NOMO-1 treated with dmso at 0.1 percent for 144 hours (cell line): ENCODE data around the gene NDUFB10.

ENCODE experiments used
- DNase-seq: peaks from one replicate; lab custom pipeline; 2025; ENCODE audit not compliant: unreplicated experiment; lab: John Stamatoyannopoulos, UW

The NDUFB10 gene

GRCh38 chr16:1968146-1968953, 9.0 kb downstream of the NDUFB10 start:
- DNase-seq = no peak

- DNase-seq = peak; percentile 95
Observed at GRCh38 chr16:1971796-1972489, 12.6 kb downstream of the NDUFB10 start, which contains the start of gene TBL3. Gene TBL3, plus strand, starts transcription at chr16:1972053. Its CDS starts 112 bp downstream, at chr16:1972165.

GRCh38 chr16:1972490-1972877, 13.1 kb downstream of the NDUFB10 start:
- DNase-seq = no peak

GRCh38 chr16:1973461-1974156, 14.3 kb downstream of the NDUFB10 start:
- DNase-seq = no peak

- no peak for DNase-seq
Observed at GRCh38 chr16:1974157-1975070, 15.1 kb downstream of the NDUFB10 start.

GRCh38 chr16:1975432-1976215, 16.3 kb downstream of the NDUFB10 start:
- DNase-seq = no peak

- no peak for DNase-seq
Observed at GRCh38 chr16:1976216-1976520, 16.8 kb downstream of the NDUFB10 start.

GRCh38 chr16:1976951-1977874, 17.9 kb downstream of the NDUFB10 start:
- no peak for DNase-seq

- no peak for DNase-seq
Observed at GRCh38 chr16:1977875-1978268, 18.5 kb downstream of the NDUFB10 start.

GRCh38 chr16:1978476-1979120, 19.3 kb downstream of the NDUFB10 start:
- no peak for DNase-seq

- DNase-seq = no peak
Observed at GRCh38 chr16:1979271-1980029, 20.1 kb downstream of the NDUFB10 start.

GRCh38 chr16:1980030-1980769, 20.9 kb downstream of the NDUFB10 start:
- no peak for DNase-seq

- DNase-seq = no peak
Observed at GRCh38 chr16:1980770-1981087, 21.4 kb downstream of the NDUFB10 start.

GRCh38 chr16:1981398-1981836, 22.1 kb downstream of the NDUFB10 start, which contains the start of gene NOXO1:
Gene NOXO1, minus strand, starts transcription at chr16:1981469. Its CDS starts 290 bp downstream, at chr16:1981179.
- DNase-seq = no peak

GRCh38 chr16:1982013-1982433, 22.7 kb downstream of the NDUFB10 start:
- no peak for DNase-seq

- no peak for DNase-seq
Observed at GRCh38 chr16:1982991-1983543, 23.7 kb downstream of the NDUFB10 start.
